ENCODE measurements around the gene ICAM4. TPM values are rescaled to one million over a fixed set of nuclear protein-coding genes. Genes with fewer than 3 reads are reported as not detected.

ICAM4 gene
- total and polyA plus RNA-seq, 9 of the 15 experiments (the other 6 are each of a cell fraction or from before 2014, with no cell fraction given), result 14.1 to 86.1 (median 29.6) TPM

DNA sequence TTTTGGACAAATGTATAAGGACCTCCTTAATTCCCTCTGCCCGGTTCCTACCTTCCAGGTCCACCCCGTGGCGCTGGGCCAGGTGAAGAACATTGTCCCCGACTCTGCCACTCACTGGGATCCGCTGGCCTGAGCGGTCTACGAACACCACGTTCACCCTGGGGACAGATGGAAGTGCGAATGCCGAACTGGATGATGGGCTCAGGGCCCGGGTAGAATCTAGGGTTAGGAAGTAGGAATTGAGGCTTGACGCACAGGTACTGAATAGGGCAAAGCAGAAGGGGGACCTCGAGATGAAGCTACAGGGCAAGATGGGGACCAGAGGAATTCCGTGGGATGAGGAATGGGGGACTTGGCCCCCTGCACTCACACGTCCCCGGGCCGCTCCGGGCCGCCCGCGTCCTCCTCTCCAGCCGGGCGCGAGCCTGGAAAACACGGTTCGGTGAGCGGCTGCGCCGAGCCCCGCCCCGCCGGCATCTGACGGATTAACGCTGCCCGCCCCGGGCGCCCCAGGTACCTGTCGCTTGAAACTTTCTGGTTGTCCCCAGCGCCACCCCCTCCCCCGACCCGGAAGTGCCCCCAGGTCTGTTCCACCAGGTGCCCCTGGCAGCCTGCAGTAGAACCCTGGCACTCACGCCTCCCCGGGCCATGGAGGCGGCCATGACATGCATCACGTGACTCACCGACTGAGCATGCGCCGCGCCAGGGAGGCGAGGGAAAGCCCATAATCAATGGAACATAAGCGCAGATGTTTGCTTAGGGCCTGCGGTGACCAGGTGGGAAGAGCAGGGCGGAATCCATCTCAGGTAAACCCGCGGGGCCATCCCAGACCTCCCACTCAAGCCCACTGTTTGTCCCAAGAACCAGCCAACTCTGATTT lies 28.8 kb downstream of the ICAM4 start, which contains the start of gene FDX2:
FDX2 (minus strand) TSS at position 681 of the 880 bp plus-strand sequence; CDS start at position 662, 19 bp downstream.
- Histone ChIP-seq H2AFZ (ENCODE audit: low read depth, low read length) (peak within 1 kb of the TSS; percentile 92), H3K36me3 (ENCODE audit: control insufficient read depth, insufficient read depth, low read length) (peaks cover 62% of the 10 kb centered on the region; the same call in 2 of the 3 replicates), H3K9ac (ENCODE audit: insufficient read depth in 1 of 2, low read depth in 2 of 2, low read length in 2 of 2) (peak within 1 kb of the TSS; percentile 74 to 96), H3K9me1 (ENCODE audit: control insufficient read depth, insufficient read depth, low read length) (no peaks in the 10 kb centered on the region), H3K4me1 (replicated peaks in 1 of 2; ENCODE audit: control insufficient read depth in 2 of 2, insufficient read depth in 2 of 2, low read length in 2 of 2) (peaks cover 20 to 48% of the 10 kb centered on the region in 2 experiments), H3K4me2 (ENCODE audit: insufficient read depth, low read length) (peak within 1 kb of the TSS; percentile 99), H3K79me2 (ENCODE audit: control insufficient read depth, insufficient read depth, low read length) (peaks cover 23% of the 10 kb centered on the region), H4K20me1 (replicated peaks; ENCODE audit: control insufficient read depth, insufficient read depth, low read length) (0 out of 2 replicates have a peak, but pooled peaks cover 8% of the 10 kb centered on the region), H3K27me3 (ENCODE audit: control insufficient read depth in 2 of 2, insufficient read depth in 2 of 2, low read length in 2 of 2) (no peaks in the 10 kb centered on the region), H3K9me3 (replicated peaks; ENCODE audit: control insufficient read depth, insufficient read depth, low read depth, low read length) (no peaks in the 10 kb centered on the region), H3K4me3 (peak within 1 kb of the TSS; percentile 82), H3K27ac (ENCODE audit: extremely low read depth, low read depth, low read length) (peak within 1 kb of the TSS; percentile 73)
- FAIRE-seq, result peak; percentile 74
- BruUV-seq (replicated peaks), result TSS peak; percentile 46
- peak; percentile 89 to 91 (median 90) for DNase-seq (ENCODE audit: extremely low read depth in 1 of 4, low spot score in 3 of 4)
- intact Hi-C loops (cut with micrococcal nuclease), result loop anchor here (1.0 kb wide), 1 partner anchor 17 kb away; no protein-coding TSS in a partner anchor
- POLR2A ChIA-PET, result interaction anchor here (0.6 to 3.3 kb wide), 13 partner anchors 9 to 131 kb away, joined by 3 to 19 read pairs (median 3); partner anchors contain the start of genes ICAM1 and RAVER1
- CTCF ChIA-PET (ENCODE audit: low intra/inter-chr PET ratio), result no interaction called here
- in situ Hi-C loops (cut with MboI), result no loop called here
- peak; percentile 90 for ATAC-seq
- WGBS (ENCODE audit: insufficient coverage, low coverage, missing lambda C conversion rate), result under 1% methylated on average over 43 of the region's 55 CpGs
- TF ChIP-seq ZC3H4 (CRISPR knock-in tag; IDR thresholded peaks at IDR 0.05; ENCODE audit: borderline replicate concordance) (no peak), ZNF507 (tag; conservative IDR thresholded peaks at IDR 0.05) (no peak), ZNF311 (CRISPR knock-in tag; IDR thresholded peaks at IDR 0.05) (no peak), ZNF766 (CRISPR knock-in tag; conservative IDR thresholded peaks at IDR 0.05) (no peak), E4F1 (CRISPR knock-in tag; IDR thresholded peaks at IDR 0.05; ENCODE audit: borderline replicate concordance) (no peak), NCOA1 (IDR thresholded peaks at IDR 0.05; ENCODE audit: low read depth) (no peak), BRD4 (IDR thresholded peaks at IDR 0.05) (no peak), ZSCAN29 (IDR thresholded peaks at IDR 0.05) (no peak), FOSL1 (tag; conservative IDR thresholded peaks at IDR 0.05) (no peak), KLF6 (CRISPR knock-in tag; IDR thresholded peaks at IDR 0.05; ENCODE audit: borderline replicate concordance) (no peak), STAT6 (CRISPR knock-in tag; IDR thresholded peaks at IDR 0.05) (no peak)
- TF ChIP-seq, protein P1, sequence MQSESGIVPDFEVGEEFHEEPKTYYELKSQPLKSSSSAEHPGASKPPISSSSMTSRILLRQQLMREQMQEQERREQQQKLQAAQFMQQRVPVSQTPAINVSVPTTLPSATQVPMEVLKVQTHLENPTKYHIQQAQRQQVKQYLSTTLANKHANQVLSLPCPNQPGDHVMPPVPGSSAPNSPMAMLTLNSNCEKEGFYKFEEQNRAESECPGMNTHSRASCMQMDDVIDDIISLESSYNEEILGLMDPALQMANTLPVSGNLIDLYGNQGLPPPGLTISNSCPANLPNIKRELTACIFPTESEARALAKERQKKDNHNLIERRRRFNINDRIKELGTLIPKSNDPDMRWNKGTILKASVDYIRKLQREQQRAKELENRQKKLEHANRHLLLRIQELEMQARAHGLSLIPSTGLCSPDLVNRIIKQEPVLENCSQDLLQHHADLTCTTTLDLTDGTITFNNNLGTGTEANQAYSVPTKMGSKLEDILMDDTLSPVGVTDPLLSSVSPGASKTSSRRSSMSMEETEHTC (IDR thresholded peaks at IDR 0.05), result peak; percentile 86; the same call in 1 of the 2 replicates
- TF ChIP-seq, protein P2, sequence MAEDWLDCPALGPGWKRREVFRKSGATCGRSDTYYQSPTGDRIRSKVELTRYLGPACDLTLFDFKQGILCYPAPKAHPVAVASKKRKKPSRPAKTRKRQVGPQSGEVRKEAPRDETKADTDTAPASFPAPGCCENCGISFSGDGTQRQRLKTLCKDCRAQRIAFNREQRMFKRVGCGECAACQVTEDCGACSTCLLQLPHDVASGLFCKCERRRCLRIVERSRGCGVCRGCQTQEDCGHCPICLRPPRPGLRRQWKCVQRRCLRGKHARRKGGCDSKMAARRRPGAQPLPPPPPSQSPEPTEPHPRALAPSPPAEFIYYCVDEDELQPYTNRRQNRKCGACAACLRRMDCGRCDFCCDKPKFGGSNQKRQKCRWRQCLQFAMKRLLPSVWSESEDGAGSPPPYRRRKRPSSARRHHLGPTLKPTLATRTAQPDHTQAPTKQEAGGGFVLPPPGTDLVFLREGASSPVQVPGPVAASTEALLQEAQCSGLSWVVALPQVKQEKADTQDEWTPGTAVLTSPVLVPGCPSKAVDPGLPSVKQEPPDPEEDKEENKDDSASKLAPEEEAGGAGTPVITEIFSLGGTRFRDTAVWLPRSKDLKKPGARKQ (CRISPR knock-in tag; IDR thresholded peaks at IDR 0.05), result no peak
